ENCODE results near the gene GCK. TPM values are rescaled to one million over a fixed set of nuclear protein-coding genes. Genes with fewer than 3 reads are reported as not detected.

Gene GCK
- total RNA-seq, 1 experiment from 2014 or later, result not detected

GRCh38 chr7:44098092-44099068 is 90.9 kb downstream of the GCK start:
- no peak for DNase-seq (ENCODE audit: extremely low read depth, low read depth)

- DNase-seq (ENCODE audit: extremely low read depth, low read depth), result no peak
Measured at GRCh38 chr7:44097064-44097932, 91.9 kb downstream of the GCK start.

- DNase-seq (ENCODE audit: extremely low read depth, low read depth), result no peak
Measured at GRCh38 chr7:44096326-44096881, 92.8 kb downstream of the GCK start.

- DNase-seq (ENCODE audit: extremely low read depth, low read depth), result no peak
Measured at GRCh38 chr7:44095781-44096180, 93.5 kb downstream of the GCK start.

GRCh38 chr7:44094883-44095592 is 94.2 kb downstream of the GCK start:
- DNase-seq (ENCODE audit: extremely low read depth, low read depth), result no peak

- no peak for DNase-seq (ENCODE audit: extremely low read depth, low read depth)
Measured at GRCh38 chr7:44094365-44094764, 94.9 kb downstream of the GCK start.

Small RNA genes within 50 kb of the gene (small RNA-seq; reads per million reads assigned to genes)
- 0 reads per million in 2 experiments for gene RNA5SP230

Other genes starting within 250 kb of the GCK start
- not detected in 2 replicates for gene SPDYE1, start 191.5 kb downstream of the GCK start, total RNA-seq (2014; rRNA removed; shearing (Covaris generic))
- 29.9 and 30.5 TPM in 2 replicates for gene DBNL, start 144.7 kb downstream of the GCK start, total RNA-seq (2014; rRNA removed; shearing (Covaris generic))
- gene PGAM2, start 123.9 kb downstream of the GCK start, total RNA-seq (2014; rRNA removed; shearing (Covaris generic)), result not detected in 2 replicates
- 7.9 and 9.3 TPM in 2 replicates for gene POLM, start 106.9 kb downstream of the GCK start, total RNA-seq (2014; rRNA removed; shearing (Covaris generic))
- not detected in 2 replicates for gene AEBP1, start 85.1 kb downstream of the GCK start, total RNA-seq (2014; rRNA removed; shearing (Covaris generic))
- 151 and 174 TPM in 2 replicates for gene POLD2, start 65.9 kb downstream of the GCK start, total RNA-seq (2014; rRNA removed; shearing (Covaris generic))
- not detected in 2 replicates for gene MYL7, start 48.1 kb downstream of the GCK start, total RNA-seq (2014; rRNA removed; shearing (Covaris generic))
- gene YKT6, start 11.5 kb upstream of the GCK start, total RNA-seq (2014; rRNA removed; shearing (Covaris generic)), result 59.1 and 77.7 TPM in 2 replicates
- gene CAMK2B, start 136.2 kb upstream of the GCK start, total RNA-seq (2014; rRNA removed; shearing (Covaris generic)), result 0.15 TPM in 1 of 2 replicates, not detected in the other